HAP-1 (cell line): ENCODE results near the gene BAX.
A peak's percentile ranks its signal among the peaks of the same experiment; 100 is the strongest.

Source experiments
- DNase-seq, 2 experiments: peaks; one replicate each; pipeline ENCODE4 v3.0.0-alpha.2; 2016 to 2020; ENCODE audit warnings: low spot score in 2 of 2
- H3K27me3 ChIP-seq: fragments of 250-450 bp; sonication (Bioruptor Pico); 2 replicates; pipeline ENCODE4 v1.5.1; 2020; ENCODE audit warnings: low read depth, mild to moderate bottlenecking, moderate library complexity
- H3K36me3 ChIP-seq: fragments of 250-450 bp; sonication (Bioruptor Pico); replicated peaks from 2 replicates; pipeline ENCODE4 v1.5.1; 2020; ENCODE audit warnings: mild to moderate bottlenecking
- H3K4me1 ChIP-seq: fragments of 250-450 bp; sonication (Bioruptor Pico); 2 replicates; pipeline ENCODE4 v1.5.1; 2020; ENCODE audit warnings: mild to moderate bottlenecking
- H3K4me3 ChIP-seq: fragments of 250-450 bp; sonication (Bioruptor Pico); 2 replicates; pipeline ENCODE4 v1.5.1; 2020; ENCODE audit warnings: mild to moderate bottlenecking, moderate library complexity
- H3K9me3 ChIP-seq: fragments of 250-450 bp; sonication (Bioruptor Pico); 2 replicates; pipeline ENCODE4 v1.5.1; 2020; ENCODE audit warnings: mild to moderate bottlenecking, moderate library complexity
- in situ Hi-C: fragments of 300-500 bp; cut with MboI; formaldehyde crosslinking; loops from 3 replicates; pipeline ENCODE4 v1.14.3; 2020; ENCODE audit warnings: low sequenced_read_pairs, inconsistent platforms, mixed read lengths

Gene BAX

GRCh38 chr19:48968813-48969218 is 14.1 kb downstream of the BAX start:
- Histone ChIP-seq H3K4me3 (no peak overlapping the region), H3K36me3 (peaks cover 67% of the 10 kb centered on the region), H3K4me1 (peaks cover 10% of the 10 kb centered on the region), H3K27me3 (no peaks in the 10 kb centered on the region), H3K9me3 (no peaks in the 10 kb centered on the region)
- in situ Hi-C loops: loop anchor here (10.0 kb wide), 1 partner anchor 324 kb away; the partner anchor contains the start of gene CA11
- DNase-seq: no peak

- H3K36me3 ChIP-seq: peaks cover 74% of the 10 kb centered on the region
- peaks cover 3% of the 10 kb centered on the region for H3K4me1 ChIP-seq
- no peaks in the 10 kb centered on the region for H3K9me3 ChIP-seq
- no peak overlapping the region for H3K4me3 ChIP-seq
- in situ Hi-C loops: loop anchor here (5.0 to 10.0 kb wide), 2 partner anchors 182 to 325 kb away; partner anchors contain the start of gene CA11
- no peaks in the 10 kb centered on the region for H3K27me3 ChIP-seq
- peak; percentile 40 to 47 for DNase-seq
Measured at GRCh38 chr19:48969276-48970138, 14.8 kb downstream of the BAX start.

GRCh38 chr19:48970139-48970766 is 15.6 kb downstream of the BAX start:
- no peak for DNase-seq
- Histone ChIP-seq H3K27me3 (no peaks in the 10 kb centered on the region), H3K36me3 (peaks cover 74% of the 10 kb centered on the region), H3K4me1 (no peaks in the 10 kb centered on the region; the same call in 1 of the 2 replicates), H3K4me3 (no peak overlapping the region), H3K9me3 (no peaks in the 10 kb centered on the region)
- in situ Hi-C loops: loop anchor here (5.0 kb wide), 1 partner anchor 183 kb away; no protein-coding TSS in a partner anchor

- Histone ChIP-seq H3K4me3 (no peak overlapping the region), H3K9me3 (no peaks in the 10 kb centered on the region), H3K27me3 (no peaks in the 10 kb centered on the region), H3K36me3 (peaks cover 67% of the 10 kb centered on the region), H3K4me1 (no peaks in the 10 kb centered on the region; the same call in 1 of the 2 replicates)
- DNase-seq: peak; percentile 56 to 91
- in situ Hi-C loops: loop anchor here (5.0 kb wide), 1 partner anchor 184 kb away; no protein-coding TSS in a partner anchor
Measured at GRCh38 chr19:48970923-48971395, 16.3 kb downstream of the BAX start.

GRCh38 chr19:48975947-48976847 is 21.5 kb downstream of the BAX start:
- Histone ChIP-seq H3K9me3 (no peaks in the 10 kb centered on the region), H3K27me3 (no peaks in the 10 kb centered on the region), H3K4me1 (no peaks in the 10 kb centered on the region), H3K4me3 (no peak overlapping the region), H3K36me3 (peaks cover 37% of the 10 kb centered on the region)
- DNase-seq: peak; percentile 40 to 60
- in situ Hi-C loops: no loop called here

- Histone ChIP-seq H3K4me3 (no peak overlapping the region), H3K27me3 (no peaks in the 10 kb centered on the region), H3K4me1 (no peaks in the 10 kb centered on the region), H3K36me3 (peaks cover 45% of the 10 kb centered on the region), H3K9me3 (no peaks in the 10 kb centered on the region)
- no peak for DNase-seq
- in situ Hi-C loops: no loop called here
Measured at GRCh38 chr19:48977061-48977460, 22.4 kb downstream of the BAX start.

- Histone ChIP-seq H3K4me1 (no peaks in the 10 kb centered on the region), H3K9me3 (no peaks in the 10 kb centered on the region), H3K27me3 (no peaks in the 10 kb centered on the region), H3K4me3 (no peak overlapping the region), H3K36me3 (peaks cover 60% of the 10 kb centered on the region)
- peak in 1 of 2 experiments; percentile 40 for DNase-seq
- in situ Hi-C loops: no loop called here
Measured at GRCh38 chr19:48982280-48982679, 27.6 kb downstream of the BAX start.

- DNase-seq: no peak
- H3K9me3 ChIP-seq: no peaks in the 10 kb centered on the region
- no peaks in the 10 kb centered on the region for H3K27me3 ChIP-seq
- H3K4me3 ChIP-seq: no peak overlapping the region
- peaks cover 64% of the 10 kb centered on the region for H3K36me3 ChIP-seq
- no peaks in the 10 kb centered on the region; the same call in 1 of the 2 replicates for H3K4me1 ChIP-seq
- in situ Hi-C loops: no loop called here
Measured at GRCh38 chr19:48985711-48986110, 31.0 kb downstream of the BAX start.

- H3K4me1 ChIP-seq: no peaks in the 10 kb centered on the region; the same call in 1 of the 2 replicates
- H3K36me3 ChIP-seq: peaks cover 67% of the 10 kb centered on the region
- H3K4me3 ChIP-seq: no peak overlapping the region
- in situ Hi-C loops: no loop called here
- DNase-seq: no peak
- H3K9me3 ChIP-seq: no peaks in the 10 kb centered on the region
- no peaks in the 10 kb centered on the region for H3K27me3 ChIP-seq
Measured at GRCh38 chr19:48986211-48986610, 31.5 kb downstream of the BAX start.

- DNase-seq: no peak
- no peaks in the 10 kb centered on the region for H3K9me3 ChIP-seq
- no peak overlapping the region for H3K4me3 ChIP-seq
- H3K36me3 ChIP-seq: peaks cover 59% of the 10 kb centered on the region
- H3K4me1 ChIP-seq: no peaks in the 10 kb centered on the region; the same call in 1 of the 2 replicates
- H3K27me3 ChIP-seq: no peaks in the 10 kb centered on the region
- in situ Hi-C loops: no loop called here
Measured at GRCh38 chr19:48987323-48987722, 32.6 kb downstream of the BAX start.

- no peak overlapping the region for H3K4me3 ChIP-seq
- in situ Hi-C loops: no loop called here
Measured at GRCh38 chr19:48988286-48988685, 33.6 kb downstream of the BAX start.

GRCh38 chr19:48988860-48989259 is 34.2 kb downstream of the BAX start:
- Histone ChIP-seq H3K9me3 (no peaks in the 10 kb centered on the region), H3K4me3 (no peak overlapping the region), H3K36me3 (peaks cover 44% of the 10 kb centered on the region), H3K4me1 (no peaks in the 10 kb centered on the region; the same call in 1 of the 2 replicates), H3K27me3 (no peaks in the 10 kb centered on the region)
- DNase-seq: no peak
- in situ Hi-C loops: no loop called here

More at GRCh38 chr19:48988286-48988685, 33.6 kb downstream of the BAX start:
- no peaks in the 10 kb centered on the region; the same call in 1 of the 2 replicates for H3K4me1 ChIP-seq
- H3K9me3 ChIP-seq: no peaks in the 10 kb centered on the region
- peaks cover 50% of the 10 kb centered on the region for H3K36me3 ChIP-seq
- no peak for DNase-seq
- H3K27me3 ChIP-seq: no peaks in the 10 kb centered on the region

GRCh38 chr19:48989701-48990291 is 35.1 kb downstream of the BAX start:
- Histone ChIP-seq H3K27me3 (no peaks in the 10 kb centered on the region), H3K4me1 (no peaks in the 10 kb centered on the region; the same call in 1 of the 2 replicates), H3K36me3 (peaks cover 35% of the 10 kb centered on the region), H3K9me3 (no peaks in the 10 kb centered on the region), H3K4me3 (no peak overlapping the region)
- in situ Hi-C loops: no loop called here
- DNase-seq: no peak
